AG08395 (cell line): ENCODE measurements around the gene RNASEH2C.
"Not testable (repeated sequence)": the region's sequence is repeated elsewhere in the genome, so short reads cannot be mapped to it uniquely, and the experiment has no call there.

ENCODE experiments used
- DNase-seq: peaks from one replicate; pipeline ENCODE4 v3.0.0; 2012; ENCODE audit warnings: mixed read lengths, low spot score

RNASEH2C gene

DNA sequence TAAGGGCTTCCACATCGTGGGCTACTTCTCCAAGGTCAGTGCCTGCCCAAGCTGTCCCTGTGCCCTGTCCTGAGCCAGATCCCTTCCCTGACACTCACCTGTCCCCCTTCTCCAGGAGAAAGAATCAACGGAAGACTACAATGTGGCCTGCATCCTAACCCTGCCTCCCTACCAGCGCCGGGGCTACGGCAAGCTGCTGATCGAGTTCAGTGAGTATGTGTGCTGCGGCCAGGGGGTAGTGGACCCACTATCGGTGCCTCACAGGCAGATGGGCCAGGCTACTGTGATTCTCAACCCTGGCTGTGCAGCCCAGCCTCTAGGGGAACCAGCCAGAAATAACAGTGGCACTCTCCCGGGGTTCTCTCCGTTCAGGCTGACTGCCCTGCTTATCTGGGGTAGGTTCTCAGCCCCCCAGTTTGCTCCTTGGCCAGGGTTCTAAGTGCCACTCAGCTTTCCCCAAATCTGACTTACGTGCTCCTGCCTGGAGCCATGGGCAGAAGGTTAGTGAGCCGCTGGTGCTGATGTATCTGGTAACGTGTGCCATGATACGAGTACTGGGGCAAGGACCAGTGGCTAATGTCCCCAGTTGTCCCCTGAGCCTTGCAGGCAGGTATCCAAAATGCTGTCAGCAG, 3.7 kb downstream of the RNASEH2C start:
- DNase-seq, result no peak

GRCh38 chr11:65716302-65716701, 4.3 kb downstream of the RNASEH2C start:
- DNase-seq, result no peak

- DNase-seq, result no peak
Measured at GRCh38 chr11:65714433-65714832, 6.2 kb downstream of the RNASEH2C start.

- DNase-seq, result no peak
Measured at GRCh38 chr11:65713212-65713969, 7.2 kb downstream of the RNASEH2C start.

GRCh38 chr11:65712633-65713076, 7.9 kb downstream of the RNASEH2C start:
- peak; percentile 94 for DNase-seq

- DNase-seq, result peak; percentile 95
Measured at GRCh38 chr11:65711785-65712632, 8.6 kb downstream of the RNASEH2C start, which contains the start of gene KAT5. KAT5 (plus strand) TSS chr11:65712252; CDS start chr11:65712268, 16 bp downstream.

DNA sequence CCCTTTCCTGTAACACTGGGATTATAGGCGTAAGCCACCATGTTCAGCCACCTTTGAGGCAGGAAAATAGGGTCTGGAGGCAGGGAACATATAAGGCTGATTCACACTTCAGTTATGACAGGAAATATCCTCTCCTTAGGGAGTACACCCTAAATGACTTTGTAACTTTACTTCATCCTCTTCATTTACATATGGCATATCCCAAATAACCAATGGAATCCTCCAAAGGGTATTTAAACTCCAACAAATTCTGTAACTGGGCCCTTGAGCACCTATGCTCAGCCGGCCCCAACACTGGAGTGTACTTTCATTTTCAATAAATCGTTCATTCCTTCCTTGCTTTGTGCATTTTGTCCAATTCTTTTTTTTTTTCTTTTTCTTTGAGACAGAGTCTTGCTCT, 10.2 kb downstream of the RNASEH2C start:
- DNase-seq, result no peak

- no peak for DNase-seq
Measured at GRCh38 chr11:65709661-65710060, 10.9 kb downstream of the RNASEH2C start.

DNA sequence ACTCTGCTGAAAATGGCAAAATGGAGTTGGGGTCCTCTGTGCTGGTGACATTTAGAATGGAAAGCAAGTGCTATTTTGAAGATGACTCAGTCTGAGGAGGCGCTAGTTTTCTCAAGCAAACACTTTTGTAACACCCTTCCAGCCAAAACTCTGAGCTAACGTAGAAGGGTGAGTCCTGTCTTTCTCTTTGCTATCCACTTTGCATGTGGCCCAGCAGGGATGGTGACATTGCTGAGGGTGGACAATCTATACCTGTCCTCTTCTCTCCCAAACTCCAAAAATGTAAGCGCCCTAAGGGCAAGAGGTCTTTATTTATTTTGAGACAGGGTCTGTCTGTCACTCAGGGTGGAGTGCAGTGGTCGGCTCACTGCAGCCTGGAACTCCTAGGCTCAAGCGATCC, 12.1 kb downstream of the RNASEH2C start:
- no peak for DNase-seq

- not testable (repeated sequence) for DNase-seq
Measured at GRCh38 chr11:65707002-65707401, 13.6 kb downstream of the RNASEH2C start.

DNA sequence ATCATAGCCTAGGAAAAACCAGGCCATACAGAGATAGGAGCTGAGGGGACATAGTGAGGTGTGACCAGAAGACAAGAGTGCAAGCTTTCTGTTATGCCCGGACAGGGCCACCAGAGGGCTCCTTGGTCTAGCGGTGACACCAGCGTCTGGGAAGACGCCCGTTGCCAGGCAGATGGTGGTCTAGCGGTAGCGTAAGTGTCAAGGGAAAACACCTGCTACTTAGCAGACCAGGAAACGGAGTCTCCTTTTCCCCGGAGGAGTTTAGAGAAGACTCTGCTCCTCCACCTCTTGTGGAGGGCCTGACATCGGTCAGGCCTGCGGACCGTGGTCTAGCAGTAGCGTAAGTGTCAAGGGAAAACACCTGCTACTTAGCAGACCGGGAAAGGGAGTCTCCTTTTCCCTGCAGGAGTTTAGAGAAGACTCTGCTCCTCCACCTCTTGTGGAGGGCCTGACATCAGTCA, 14.3 kb downstream of the RNASEH2C start:
- not testable (repeated sequence) for DNase-seq

- no peak for DNase-seq
Measured at GRCh38 chr11:65703846-65704245, 16.8 kb downstream of the RNASEH2C start.

- DNase-seq, result no peak
Measured at GRCh38 chr11:65701686-65702085, 18.9 kb downstream of the RNASEH2C start.

- DNase-seq, result no peak
Measured at GRCh38 chr11:65700399-65700798, 20.2 kb downstream of the RNASEH2C start.

DNA sequence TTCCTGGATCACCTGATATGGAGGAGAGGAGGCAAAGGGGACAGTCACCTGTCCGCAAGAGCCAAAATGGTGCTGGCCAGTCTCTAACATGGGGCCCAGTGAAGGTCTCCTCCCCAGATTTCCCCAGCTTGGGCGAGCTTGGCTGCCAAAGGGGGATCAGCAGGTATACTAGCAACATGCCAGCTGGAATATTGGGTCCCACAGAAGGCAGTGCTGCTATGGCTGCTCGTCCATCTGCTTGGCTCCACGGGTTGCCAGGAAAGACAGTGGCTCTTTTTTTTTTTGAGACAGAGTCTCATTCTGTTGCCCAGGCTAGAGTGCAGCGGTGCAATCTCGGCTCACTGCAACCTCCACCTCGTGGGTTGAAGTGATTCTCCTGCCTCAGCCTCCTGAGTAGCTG, 21.3 kb downstream of the RNASEH2C start:
- DNase-seq, result no peak

- no peak for DNase-seq
Measured at GRCh38 chr11:65698205-65698604, 22.4 kb downstream of the RNASEH2C start.

DNA sequence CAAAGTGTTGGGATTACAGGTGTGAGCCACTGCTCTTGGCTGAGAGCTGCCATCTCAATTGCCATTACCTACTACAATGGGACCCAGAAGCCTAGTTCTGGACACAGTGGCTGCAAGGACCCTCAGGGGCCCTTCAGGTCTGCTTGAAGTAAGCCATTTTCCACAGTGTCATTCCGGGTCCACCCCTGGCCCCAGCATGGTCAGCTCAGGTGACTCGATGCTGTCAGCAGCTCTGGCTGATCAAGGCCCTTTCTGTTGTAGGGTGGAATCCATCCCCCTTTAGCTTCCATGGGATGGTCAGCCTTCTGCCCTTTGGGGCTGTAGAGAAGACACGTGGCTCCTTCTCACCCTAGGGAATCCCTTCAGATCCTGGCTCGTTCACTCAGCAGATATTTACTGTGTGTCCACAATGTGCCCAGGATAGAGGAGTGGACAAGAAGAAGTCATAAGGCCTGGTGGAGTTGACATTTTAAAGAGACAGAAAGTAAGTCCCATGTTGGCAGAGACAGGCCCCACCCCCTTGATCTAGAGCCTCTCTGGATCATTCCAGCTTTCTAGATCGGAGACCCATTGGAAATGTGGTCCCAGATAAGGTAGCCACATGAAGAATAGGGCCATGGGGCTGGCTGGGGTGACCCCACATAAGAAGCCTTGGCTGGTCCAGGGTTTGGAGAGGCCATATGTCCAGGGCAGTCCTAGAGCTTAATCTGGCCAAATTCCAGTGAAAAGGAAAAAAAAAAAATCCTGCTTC, 23.6 kb downstream of the RNASEH2C start:
- DNase-seq, result no peak

DNA sequence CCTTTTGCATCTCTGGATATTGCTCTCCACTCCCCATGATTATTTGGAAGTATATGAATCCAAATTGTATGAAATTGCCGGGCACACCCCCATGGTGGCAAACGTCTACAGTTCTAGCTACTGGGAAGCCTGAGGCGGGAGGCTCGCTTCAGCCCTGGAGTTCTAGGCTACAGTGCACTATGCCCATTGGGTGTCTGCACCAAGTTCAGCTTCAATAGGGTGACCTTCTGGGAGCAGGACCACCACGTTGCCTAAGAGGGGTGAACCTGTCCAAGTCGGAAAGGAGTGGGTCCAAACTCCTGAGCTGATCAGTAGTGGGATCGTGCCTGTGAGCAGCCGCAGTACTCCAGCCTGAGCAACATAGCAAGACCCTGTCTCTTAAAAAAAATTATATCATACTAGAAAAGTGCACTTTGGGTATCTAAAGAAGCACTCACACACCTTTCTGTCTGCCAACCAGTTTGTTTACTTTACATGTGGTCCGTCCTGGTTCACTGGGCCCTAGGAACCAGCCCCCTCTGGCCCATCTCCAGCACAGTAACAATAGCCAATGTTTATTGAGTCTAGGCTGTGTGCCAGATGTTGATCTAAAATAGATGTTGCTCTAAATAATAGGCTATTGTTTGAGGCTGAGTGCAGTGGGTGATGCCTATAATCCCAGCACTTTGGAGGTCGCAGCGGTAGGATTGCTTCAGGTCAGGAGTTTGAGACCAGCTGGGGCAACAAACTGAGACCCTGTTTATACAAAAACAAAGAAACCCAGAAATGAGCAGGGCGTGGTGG, 24.9 kb downstream of the RNASEH2C start:
- no peak for DNase-seq

- no peak for DNase-seq
Measured at GRCh38 chr11:65692367-65692766, 28.2 kb downstream of the RNASEH2C start.

GRCh38 chr11:65691847-65692246, 28.8 kb downstream of the RNASEH2C start:
- DNase-seq, result not testable (repeated sequence)

GRCh38 chr11:65685981-65686380, 34.6 kb downstream of the RNASEH2C start:
- DNase-seq, result no peak
